Transverse colon (tissue), 3 donors: ENCODE data around the gene ZNF487.

Source experiments
- CTCF ChIP-seq, 5 experiments: fragments of 200-600 bp in 3 of 5; fragments of 450-650 bp in 2 of 5; sonication (generic) in 3 of 5; IDR thresholded peaks; 1 replicate in 2 of 5; 2 replicates in 3 of 5; pipeline ENCODE4 v1.5.1; 2016 to 2017; ENCODE audit warnings: antibody characterized with exemption in 5 of 5, inconsistent platforms in 3 of 5, mild to moderate bottlenecking in 2 of 5, moderate library complexity in 1 of 5
- EP300 ChIP-seq: sonication (generic); formaldehyde crosslinking; IDR thresholded peaks from one replicate; pipeline ENCODE4 v1.6.1; 2017; ENCODE audit warnings: antibody characterized with exemption, low read depth
- POLR2A ChIP-seq: fragments of 450-650 bp; IDR thresholded peaks from one replicate; pipeline ENCODE4 v1.6.1; 2016; ENCODE audit warnings: antibody characterized with exemption, mild to moderate bottlenecking, moderate library complexity

- no peak for TF ChIP-seq EP300
- no peak for TF ChIP-seq CTCF (IDR thresholded peaks at IDR 0.05)
- peak; percentile 76 for TF ChIP-seq POLR2A
These were observed 40.6 kb upstream of the ZNF487 start for GRCh38 chr10:43396061-43396927.
